GM23338 (cell line): ENCODE measurements around the gene MAP2K1. TPM values are rescaled to one million over a fixed set of nuclear protein-coding genes. Genes with fewer than 3 reads are reported as not detected.

Experiments used
- ATAC-seq: fragments of 200-7000 bp; cut with Tn5 transposase; 3 replicates; pipeline ENCODE4 v1.9.1; 2020
- DNase-seq: peaks from one replicate; pipeline ENCODE4 v3.0.0-alpha.2; 2015; ENCODE audit warnings: low spot score
- H2AFZ ChIP-seq: fragments of 200-600 bp; sonication (generic); 2 replicates; pipeline ENCODE4 v1.8.0; 2016; ENCODE audit warnings: antibody characterized with exemption, mild to moderate bottlenecking, moderate library complexity
- H3F3A ChIP-seq: fragments of 200-600 bp; sonication (generic); replicated peaks from 2 replicates; pipeline ENCODE4 v1.8.0; 2017; ENCODE audit warnings: antibody characterized with exemption, mixed run types, low read depth
- H3K27ac ChIP-seq: fragments of 200-600 bp; sonication (generic); 2 replicates; pipeline ENCODE4 v1.6.1; 2016; ENCODE audit warnings: low read depth
- H3K27me3 ChIP-seq: fragments of 200-600 bp; sonication (generic); 2 replicates; pipeline ENCODE4 v1.8.0; 2016; ENCODE audit warnings: mild to moderate bottlenecking, mixed run types, moderate library complexity; ENCODE audit not compliant: insufficient read depth
- H3K36me3 ChIP-seq: fragments of 200-600 bp; sonication (generic); 2 replicates; pipeline ENCODE4 v1.8.0; 2016; ENCODE audit warnings: mild to moderate bottlenecking; ENCODE audit not compliant: insufficient read depth
- H3K4me1 ChIP-seq: fragments of 200-600 bp; sonication (generic); 2 replicates; pipeline ENCODE4 v1.8.0; 2016; ENCODE audit warnings: mild to moderate bottlenecking, moderate library complexity; ENCODE audit not compliant: insufficient read depth
- H3K4me2 ChIP-seq: fragments of 200-600 bp; sonication (generic); 2 replicates; pipeline ENCODE4 v1.7.1; 2017; ENCODE audit warnings: mixed run types
- H3K4me3 ChIP-seq: fragments of 200-600 bp; sonication (generic); 2 replicates; pipeline ENCODE4 v1.6.1; 2016; ENCODE audit warnings: mixed run types
- H3K79me2 ChIP-seq: fragments of 200-600 bp; sonication (generic); replicated peaks from 2 replicates; pipeline ENCODE4 v1.8.0; 2017; ENCODE audit warnings: mild to moderate bottlenecking; ENCODE audit not compliant: insufficient read depth
- H3K9me2 ChIP-seq: fragments of 200-600 bp; sonication (generic); 2 replicates; pipeline ENCODE4 v1.8.0; 2017; ENCODE audit not compliant: insufficient read depth
- H4K20me1 ChIP-seq: fragments of 200-600 bp; sonication (generic); replicated peaks from 2 replicates; pipeline ENCODE4 v1.8.0; 2017; ENCODE audit warnings: mild to moderate bottlenecking; ENCODE audit not compliant: insufficient read depth
- H3K27ac Mint-ChIP-seq: 2 replicates; pipeline ENCODE4 v1.8.0; 2020; ENCODE audit warnings: inconsistent platforms, mild to moderate bottlenecking, moderate library complexity, mixed read lengths
- H3K27me3 Mint-ChIP-seq: 3 replicates; pipeline ENCODE4 v1.8.0; 2022; ENCODE audit warnings: low read depth, mild to moderate bottlenecking, moderate library complexity, mixed read lengths, inconsistent platforms; ENCODE audit not compliant: insufficient read depth, poor library complexity
- H3K36me3 Mint-ChIP-seq: 3 replicates; pipeline ENCODE4 v1.8.0; 2021; ENCODE audit warnings: low read depth, mild to moderate bottlenecking, inconsistent platforms, moderate library complexity, mixed read lengths
- H3K4me1 Mint-ChIP-seq: 3 replicates; pipeline ENCODE4 v1.8.0; 2020; ENCODE audit warnings: mild to moderate bottlenecking, inconsistent platforms, mixed read lengths
- H3K4me3 Mint-ChIP-seq: 3 replicates; pipeline ENCODE4 v1.8.0; 2021; ENCODE audit warnings: moderate library complexity, mild to moderate bottlenecking, inconsistent platforms, mixed read lengths
- H3K9me3 Mint-ChIP-seq: 3 replicates; pipeline ENCODE4 v1.8.0; 2020; ENCODE audit warnings: moderate library complexity, mild to moderate bottlenecking, inconsistent platforms, mixed read lengths
- EZH2phosphoT487 ChIP-seq: fragments of 200-600 bp; sonication (generic); IDR thresholded peaks from one replicate; pipeline ENCODE4 v1.8.1; 2018; ENCODE audit warnings: antibody characterized with exemption; ENCODE audit not compliant: unreplicated experiment
- JUNB ChIP-seq: IDR thresholded peaks from one replicate; pipeline ENCODE4 v1.6.1; 2016; ENCODE audit warnings: antibody characterized with exemption; ENCODE audit not compliant: unreplicated experiment
- microRNA-seq: library from miRNA; unstranded; fragments of <30 nt; microRNA quantifications from one replicate; pipeline ENCODE4, GENCODE V29; 2017
- polyA plus RNA-seq: library from polyadenylated mRNA; unstranded; fragments of >200 nt; fragmentation: Nextera tagmentation; extraction: Ambion mirVana; gene quantifications from 2 replicates; pipeline ENCODE4 v1.2.1, GENCODE V29; 2016
- small RNA-seq: library from RNA; depleted of rRNA; stranded (forward); fragments of <200 nt; gene quantifications from one replicate; pipeline ENCODE3, GENCODE V24; 2014; ENCODE audit warnings: low replicate concordance
- total RNA-seq: library from RNA; depleted of rRNA; stranded (reverse); fragments of >200 nt; shearing (Covaris generic); gene quantifications from 2 replicates; pipeline ENCODE4 v1.2.3, GENCODE V29; 2014; rRNA removed
- TF ChIP-seq, protein P1 (sequence below), 2 experiments: fragments of 200-600 bp in 1 of 2; sonication (generic) in 1 of 2; conservative IDR thresholded peaks; 2 replicates each; pipeline versions ENCODE4 v1.5.1 to v1.6.1; 2016 to 2017; ENCODE audit warnings: antibody characterized with exemption in 2 of 2, low read depth in 2 of 2, mild to moderate bottlenecking in 2 of 2, moderate library complexity in 1 of 2

The MAP2K1 gene
- total and polyA plus RNA-seq, 2 experiments from 2014 or later, result 42.0 to 68.5 TPM

DNA sequence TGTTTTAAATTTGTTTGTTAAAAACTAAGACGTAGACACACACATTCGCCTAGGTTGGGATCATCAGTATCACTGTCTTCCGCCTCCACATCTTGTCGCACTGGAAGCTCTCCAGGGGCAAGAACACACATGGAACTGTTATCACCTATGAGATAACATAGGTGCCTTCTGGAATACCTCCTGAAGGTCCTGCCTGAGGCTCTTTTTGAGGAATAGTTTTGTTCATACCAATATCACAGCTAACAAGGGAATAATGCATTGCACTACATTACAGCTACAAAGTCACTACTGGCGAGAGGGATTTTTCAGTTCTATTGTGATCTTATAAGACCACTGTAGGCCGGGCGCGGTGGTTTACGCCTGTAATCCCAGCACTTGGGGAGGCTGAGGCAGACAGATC lies 148.3 kb downstream of the MAP2K1 start:
- H3F3A ChIP-seq, result 0 out of 2 replicates have a peak, but pooled peaks cover 2% of the 10 kb centered on the region
- no peak for TF ChIP-seq JUNB
- TF ChIP-seq EZH2phosphoT487, result no peak
- TF ChIP-seq, protein P1, sequence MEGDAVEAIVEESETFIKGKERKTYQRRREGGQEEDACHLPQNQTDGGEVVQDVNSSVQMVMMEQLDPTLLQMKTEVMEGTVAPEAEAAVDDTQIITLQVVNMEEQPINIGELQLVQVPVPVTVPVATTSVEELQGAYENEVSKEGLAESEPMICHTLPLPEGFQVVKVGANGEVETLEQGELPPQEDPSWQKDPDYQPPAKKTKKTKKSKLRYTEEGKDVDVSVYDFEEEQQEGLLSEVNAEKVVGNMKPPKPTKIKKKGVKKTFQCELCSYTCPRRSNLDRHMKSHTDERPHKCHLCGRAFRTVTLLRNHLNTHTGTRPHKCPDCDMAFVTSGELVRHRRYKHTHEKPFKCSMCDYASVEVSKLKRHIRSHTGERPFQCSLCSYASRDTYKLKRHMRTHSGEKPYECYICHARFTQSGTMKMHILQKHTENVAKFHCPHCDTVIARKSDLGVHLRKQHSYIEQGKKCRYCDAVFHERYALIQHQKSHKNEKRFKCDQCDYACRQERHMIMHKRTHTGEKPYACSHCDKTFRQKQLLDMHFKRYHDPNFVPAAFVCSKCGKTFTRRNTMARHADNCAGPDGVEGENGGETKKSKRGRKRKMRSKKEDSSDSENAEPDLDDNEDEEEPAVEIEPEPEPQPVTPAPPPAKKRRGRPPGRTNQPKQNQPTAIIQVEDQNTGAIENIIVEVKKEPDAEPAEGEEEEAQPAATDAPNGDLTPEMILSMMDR (conservative IDR thresholded peaks at IDR 0.05; ENCODE audit: low read depth in 2 of 2), result no peak
- no peaks in the 10 kb centered on the region for H3K27me3 ChIP-seq
- peaks cover 4% of the 10 kb centered on the region; the same call in 1 of the 2 replicates for H4K20me1 ChIP-seq
- H3K4me2 ChIP-seq, result no peak overlapping the region
- no peak overlapping the region for H3K4me3 ChIP-seq
- H3K27me3 Mint-ChIP-seq, result no peaks in the 10 kb centered on the region
- H3K27ac Mint-ChIP-seq, result no peak overlapping the region
- H2AFZ ChIP-seq, result no peak overlapping the region
- H3K36me3 ChIP-seq, result peaks cover 44% of the 10 kb centered on the region
- no peak for ATAC-seq
- H3K36me3 Mint-ChIP-seq, result peaks cover 39% of the 10 kb centered on the region
- no peaks in the 10 kb centered on the region for H3K9me2 ChIP-seq
- H3K4me1 Mint-ChIP-seq, result no peaks in the 10 kb centered on the region
- no peak overlapping the region for H3K27ac ChIP-seq
- no peaks in the 10 kb centered on the region for H3K9me3 Mint-ChIP-seq
- no peak for DNase-seq
- H3K4me3 Mint-ChIP-seq, result no peak overlapping the region
- no peaks in the 10 kb centered on the region for H3K4me1 ChIP-seq
- no peaks in the 10 kb centered on the region for H3K79me2 ChIP-seq

Small RNA genes lying within 50 kb of the gene (microRNA-seq; reads per million reads assigned to microRNA genes)
- gene MIR4512, result not detected

Small RNA genes lying within 50 kb of the gene (small RNA-seq; reads per million reads assigned to genes)
- not detected for gene ATP5MFP6
- gene MIR4512, result not detected
- not detected for gene RF00019
- not detected for gene RF01159
- gene SCARNA14, result 3.5 reads per million, percentile 90 among the genes with 10 or more reads in this experiment
- not detected for gene SNORD16
- gene SNORD18A, result not detected
- gene SNORD18B, result not detected
- gene SNORD18C, result not detected

Other genes starting within 250 kb of the MAP2K1 start
- 1.3 and 2.4 TPM in 2 replicates for gene MEGF11, start 133.2 kb upstream of the MAP2K1 start, total RNA-seq
- 1.1 and 1.9 TPM in 2 replicates for gene MEGF11, start 133.2 kb upstream of the MAP2K1 start, polyA plus RNA-seq
- 21.8 and 35.7 TPM in 2 replicates for gene DIS3L, start 93.3 kb upstream of the MAP2K1 start, total RNA-seq
- 7.1 and 8.9 TPM in 2 replicates for gene DIS3L, start 93.3 kb upstream of the MAP2K1 start, polyA plus RNA-seq
- gene TIPIN, start 30.2 kb upstream of the MAP2K1 start, total RNA-seq, result 25.3 and 39.0 TPM in 2 replicates
- 32.7 and 39.1 TPM in 2 replicates for gene TIPIN, start 30.2 kb upstream of the MAP2K1 start, polyA plus RNA-seq
- 17.4 and 21.2 TPM in 2 replicates for gene SNAPC5, start 110.8 kb downstream of the MAP2K1 start, total RNA-seq
- 41.1 and 43.2 TPM in 2 replicates for gene SNAPC5, start 110.8 kb downstream of the MAP2K1 start, polyA plus RNA-seq
- 4,842 and 6,082 TPM in 2 replicates for gene RPL4, start 117.9 kb downstream of the MAP2K1 start, total RNA-seq
- 2,989 and 3,203 TPM in 2 replicates for gene RPL4, start 117.9 kb downstream of the MAP2K1 start, polyA plus RNA-seq
- 61.5 and 64.1 TPM in 2 replicates for gene ZWILCH, start 118.4 kb downstream of the MAP2K1 start, total RNA-seq
- 49.5 and 51.0 TPM in 2 replicates for gene ZWILCH, start 118.4 kb downstream of the MAP2K1 start, polyA plus RNA-seq
- 2.9 and 5.6 TPM in 2 replicates for gene LCTL, start 179.1 kb downstream of the MAP2K1 start, total RNA-seq
- gene LCTL, start 179.1 kb downstream of the MAP2K1 start, polyA plus RNA-seq, result 2.3 and 3.2 TPM in 2 replicates